CD14-positive monocyte (primary cell): ENCODE results near the gene STARD7. TPM values are rescaled to one million over a fixed set of nuclear protein-coding genes. Genes with fewer than 3 reads are reported as not detected.

ENCODE experiments used
- DNase-seq, 3 donors: peaks; one replicate each; pipeline ENCODE4 v3.0.0-alpha.2; 2011 to 2022
- H2AFZ ChIP-seq: 2 replicates; pipeline ENCODE4 v1.6.0; 2012; ENCODE audit warnings: mild to moderate bottlenecking, low read depth, low read length, inconsistent platforms; ENCODE audit not compliant: insufficient read depth, poor library complexity, severe bottlenecking
- H3K27ac ChIP-seq, 2 donors: 1 replicate in 1 of 2; 2 replicates in 1 of 2; pipeline ENCODE4 v1.5.1; 2012 to 2013; ENCODE audit warnings: low read length in 2 of 2, control low read depth in 1 of 2, inconsistent platforms in 1 of 2, low read depth in 1 of 2, mild to moderate bottlenecking in 1 of 2
- H3K27me3 ChIP-seq, 2 donors: one replicate each; pipeline versions ENCODE4 v1.6.0 to v1.6.1; 2011 to 2013; ENCODE audit warnings: low read length in 2 of 2; ENCODE audit not compliant: control insufficient read depth in 2 of 2, insufficient read depth in 2 of 2
- H3K36me3 ChIP-seq, 2 donors: replicated peaks in 1 of 2; 1 replicate in 1 of 2; 2 replicates in 1 of 2; pipeline versions ENCODE4 v1.5.1 to v1.6.1; 2012 to 2013; ENCODE audit warnings: low read length in 2 of 2, control low read depth in 1 of 2, inconsistent platforms in 1 of 2, mild to moderate bottlenecking in 1 of 2; ENCODE audit not compliant: insufficient read depth in 2 of 2, control insufficient read depth in 1 of 2
- H3K4me1 ChIP-seq, 2 donors: 1 replicate in 1 of 2; 2 replicates in 1 of 2; pipeline versions ENCODE4 v1.5.1 to v1.6.1; 2012 to 2013; ENCODE audit warnings: low read length in 2 of 2, control low read depth in 1 of 2, inconsistent platforms in 1 of 2, mild to moderate bottlenecking in 1 of 2, moderate library complexity in 1 of 2; ENCODE audit not compliant: insufficient read depth in 2 of 2, control insufficient read depth in 1 of 2
- H3K4me2 ChIP-seq: replicated peaks from 2 replicates; pipeline ENCODE3; 2012; ENCODE audit warnings: low read length, moderate library complexity, mild to moderate bottlenecking; ENCODE audit not compliant: poor library complexity, severe bottlenecking; ENCODE audit errors: extremely low read depth
- H3K4me3 ChIP-seq, 3 experiments: fragments of 200-600 bp in 1 of 3; sonication (generic) in 1 of 3; replicated peaks in 1 of 3; 1 replicate in 2 of 3; 2 replicates in 1 of 3; pipeline ENCODE4 v1.5.1; 2011 to 2013; ENCODE audit warnings: low read length in 3 of 3, mild to moderate bottlenecking in 3 of 3, control low read depth in 2 of 3, low read depth in 2 of 3, inconsistent platforms in 1 of 3, moderate library complexity in 1 of 3
- H3K79me2 ChIP-seq: 2 replicates; pipeline ENCODE4 v1.6.0; 2012; ENCODE audit warnings: mild to moderate bottlenecking, control low read depth, inconsistent platforms, low read length, moderate library complexity; ENCODE audit not compliant: insufficient read depth
- H3K9ac ChIP-seq: 2 replicates; pipeline ENCODE4 v1.6.0; 2017; ENCODE audit warnings: low read length, mild to moderate bottlenecking; ENCODE audit not compliant: insufficient read depth, poor library complexity, severe bottlenecking
- H3K9me3 ChIP-seq, 2 donors: replicated peaks in 1 of 2; 1 replicate in 1 of 2; 2 replicates in 1 of 2; pipeline versions ENCODE4 v1.5.1 to v1.6.1; 2012 to 2013; ENCODE audit warnings: low read length in 2 of 2, control low read depth in 1 of 2; ENCODE audit not compliant: control insufficient read depth in 1 of 2, insufficient read depth in 1 of 2
- H4K20me1 ChIP-seq: 2 replicates; pipeline ENCODE4 v1.6.0; 2012; ENCODE audit warnings: mild to moderate bottlenecking, low read length, control low read depth, moderate library complexity; ENCODE audit not compliant: insufficient read depth
- H3K27ac Mint-ChIP-seq, 7 donors: one replicate each; pipeline ENCODE4 v1.8.0; 2020; ENCODE audit warnings: mild to moderate bottlenecking in 7 of 7, mixed read lengths in 7 of 7, moderate library complexity in 6 of 7, inconsistent platforms in 2 of 7
- H3K27me3 Mint-ChIP-seq, 3 donors: one replicate each; pipeline ENCODE4 v1.8.0; 2021 to 2022; ENCODE audit warnings: low read depth in 3 of 3, mild to moderate bottlenecking in 3 of 3, mixed read lengths in 3 of 3, moderate library complexity in 3 of 3, inconsistent platforms in 1 of 3
- H3K36me3 Mint-ChIP-seq, 2 donors: one replicate each; pipeline ENCODE4 v1.8.0; 2020; ENCODE audit warnings: mixed read lengths in 2 of 2, inconsistent platforms in 1 of 2, mild to moderate bottlenecking in 1 of 2
- H3K4me1 Mint-ChIP-seq: one replicate; pipeline ENCODE4 v1.8.0; 2020; ENCODE audit warnings: mild to moderate bottlenecking, mixed read lengths
- H3K4me3 Mint-ChIP-seq, 2 donors: one replicate each; pipeline ENCODE4 v1.8.0; 2020; ENCODE audit warnings: mild to moderate bottlenecking in 2 of 2, mixed read lengths in 2 of 2, moderate library complexity in 1 of 2
- H3K9me3 Mint-ChIP-seq, 7 donors: one replicate each; pipeline ENCODE4 v1.8.0; 2020 to 2022; ENCODE audit warnings: mixed read lengths in 7 of 7, mild to moderate bottlenecking in 6 of 7, moderate library complexity in 6 of 7, inconsistent platforms in 2 of 7
- CTCF ChIP-seq: fragments of 200-600 bp; IDR thresholded peaks from one replicate; pipeline ENCODE4 v1.8.0; 2022; ENCODE audit warnings: antibody characterized with exemption, mild to moderate bottlenecking
- WGBS: methylation state at CpG from one replicate; pipeline ENCODE4 v1.1.5; 2013; ENCODE audit warnings: missing lambda C conversion rate; ENCODE audit not compliant: insufficient coverage; 5-methylcytosine and 5-hydroxymethylcytosine counted together
- intact Hi-C, 2 donors: fragments of 100-400 bp; cut with micrococcal nuclease; formaldehyde crosslinking; loops; one replicate each; pipeline versions ENCODE4 v1.15.0 to v1.15.1; 2023
- polyA plus RNA-seq, 3 donors: library from polyadenylated mRNA; depleted of rRNA in 1 of 3; unstranded in 2 of 3; stranded (reverse) in 1 of 3; fragments of 300-500 nt in 2 of 3; fragments of >200 nt in 1 of 3; fragmentation: Illumina TruSeq in 2 of 3; gene quantifications; 1 replicate in 2 of 3; 2 replicates in 1 of 3; pipeline ENCODE4 v1.2.3, GENCODE V29; 2012 to 2021

Gene STARD7
- polyA plus RNA-seq, 3 donors: 38.0 to 179 (median 172) TPM

- peaks cover 2 to 21% of the 10 kb centered on the region in 2 donors for H3K36me3 ChIP-seq
- Mint-ChIP-seq H3K4me3 (peak overlapping the region in 1 of 2 donors; percentile 74), H3K27me3 (peaks cover 0 to 2% (median 0%) of the 10 kb centered on the region in 3 donors), H3K9me3 (peaks cover 0 to 3% (median 0%) of the 10 kb centered on the region in 7 donors), H3K36me3 (peaks cover 18 to 25% of the 10 kb centered on the region in 2 donors), H3K4me1 (peaks cover 18% of the 10 kb centered on the region), H3K27ac (peak overlapping the region; percentile 83 to 95 (median 93))
- H3K9me3 ChIP-seq: no peaks in the 10 kb centered on the region
- WGBS: 81% methylated on average over 3 of the region's 6 CpGs
- DNase-seq: peak in 1 of 3 donors; percentile 46
- H3K4me2 ChIP-seq: peak overlapping the region; percentile 37
- peaks cover 22 to 24% of the 10 kb centered on the region in 2 donors for H3K4me1 ChIP-seq
- peaks cover 5% of the 10 kb centered on the region for H3K79me2 ChIP-seq
- TF ChIP-seq CTCF: no peak
- H3K27ac ChIP-seq: peak overlapping the region; percentile 56 to 71
- intact Hi-C loops: no loop called here
- peak overlapping the region in 1 of 3 experiments; percentile 8 for H3K4me3 ChIP-seq
- H2AFZ ChIP-seq: no peak overlapping the region
- no peaks in the 10 kb centered on the region for H4K20me1 ChIP-seq
- no peaks in the 10 kb centered on the region for H3K27me3 ChIP-seq
- H3K9ac ChIP-seq: no peak overlapping the region
These were observed 24.8 kb upstream of the STARD7 start for GRCh38 chr2:96233436-96233835.

GRCh38 chr2:96231316-96231715 lies 22.7 kb upstream of the STARD7 start:
- no peak overlapping the region for H3K4me2 ChIP-seq
- H3K4me1 ChIP-seq: peaks cover 22 to 24% of the 10 kb centered on the region in 2 donors
- intact Hi-C loops: no loop called here
- DNase-seq: no peak
- 100% methylated on average over 4 of the region's 4 CpGs for WGBS
- Mint-ChIP-seq H3K27me3 (peaks cover 0 to 2% (median 0%) of the 10 kb centered on the region in 3 donors), H3K4me3 (no peak overlapping the region), H3K36me3 (peaks cover 10 to 15% of the 10 kb centered on the region in 2 donors), H3K27ac (no peak overlapping the region), H3K4me1 (peaks cover 18% of the 10 kb centered on the region), H3K9me3 (peaks cover 0 to 3% (median 0%) of the 10 kb centered on the region in 7 donors)
- H3K9me3 ChIP-seq: no peaks in the 10 kb centered on the region
- H4K20me1 ChIP-seq: no peaks in the 10 kb centered on the region
- no peak overlapping the region for H2AFZ ChIP-seq
- peaks cover 20% of the 10 kb centered on the region for H3K79me2 ChIP-seq
- H3K36me3 ChIP-seq: peaks cover 0 to 4% of the 10 kb centered on the region in 2 donors
- H3K9ac ChIP-seq: no peak overlapping the region
- no peaks in the 10 kb centered on the region for H3K27me3 ChIP-seq
- H3K27ac ChIP-seq: no peak overlapping the region
- no peak for TF ChIP-seq CTCF
- H3K4me3 ChIP-seq: no peak overlapping the region
